Mucosa of descending colon (tissue), 3 donors: ENCODE data around the gene DYDC1. TPM values are rescaled to one million over a fixed set of nuclear protein-coding genes. Genes with fewer than 3 reads are reported as not detected.
"Not testable (repeated sequence)": the region's sequence is repeated elsewhere in the genome, so short reads cannot be mapped to it uniquely, and the experiment has no call there.

Source experiments
- ATAC-seq: fragments of 200-7000 bp; cut with Tn5 transposase; one replicate; pipeline ENCODE4 v1.9.1; 2020; ENCODE audit warnings: mild to moderate bottlenecking, moderate library complexity
- DNase-seq, 3 donors: peaks; one replicate each; pipeline ENCODE4 v3.0.0-alpha.2; 2020
- H3K36me3 ChIP-seq: fragments of 200-600 bp; one replicate; pipeline ENCODE4 v1.8.0; 2021; ENCODE audit warnings: low read depth, mild to moderate bottlenecking
- H3K4me1 ChIP-seq: fragments of 200-600 bp; one replicate; pipeline ENCODE4 v1.8.0; 2021; ENCODE audit warnings: low read depth, mild to moderate bottlenecking
- H3K4me3 ChIP-seq: fragments of 200-600 bp; one replicate; pipeline ENCODE4 v1.8.0; 2021; ENCODE audit warnings: mild to moderate bottlenecking
- H3K9me3 ChIP-seq: fragments of 200-600 bp; one replicate; pipeline ENCODE4 v1.8.0; 2021; ENCODE audit warnings: mild to moderate bottlenecking
- CTCF ChIP-seq: fragments of 200-600 bp; IDR thresholded peaks from one replicate; pipeline ENCODE4 v1.8.0; 2022; ENCODE audit warnings: antibody characterized with exemption, mild to moderate bottlenecking
- intact Hi-C, 2 donors: fragments of 100-400 bp; cut with DNase I in 1 of 2; cut with micrococcal nuclease in 1 of 2; formaldehyde crosslinking; loops; one replicate each; pipeline versions ENCODE4 v1.11.0 to v1.11.1; 2022; cut with DNase I, micrococcal nuclease
- total RNA-seq, 3 donors: library from RNA; stranded (reverse); fragmentation: NEBNext Ultra II Directional in 2 of 3; extraction: Animal tissue kit (Norgen Biotek cat#: 25700) in 2 of 3; gene quantifications; one replicate each; pipeline versions ENCODE4 v1.2.1 to v1.2.4, GENCODE V29; 2021 to 2023
- donor health status: DM: no; HTN: no; CAD: no; lungs with moderate emphysema.
- donor health status: DM: no; HTN: no; CAD: no.
- donor health status: DM: no; HTN: yes; CAD: no.

DYDC1 gene
- total RNA-seq, 3 donors from 2014 or later = not detected

- H3K4me3 ChIP-seq = no peak overlapping the region
- no peaks in the 10 kb centered on the region for H3K9me3 ChIP-seq
- no peak for ATAC-seq
- H3K4me1 ChIP-seq = no peaks in the 10 kb centered on the region
- intact Hi-C loops = no loop called here
- no peaks in the 10 kb centered on the region for H3K36me3 ChIP-seq
- no peak for DNase-seq
- TF ChIP-seq CTCF = no peak
Measured at GRCh38 chr10:80315391-80315790, 41.2 kb downstream of the DYDC1 start.

GRCh38 chr10:80313523-80313922 is 43.0 kb downstream of the DYDC1 start:
- no peak overlapping the region for H3K4me3 ChIP-seq
- ATAC-seq (no peak), DNase-seq (no peak)
- no peaks in the 10 kb centered on the region for H3K4me1 ChIP-seq
- no peak for TF ChIP-seq CTCF
- H3K9me3 ChIP-seq = no peaks in the 10 kb centered on the region
- H3K36me3 ChIP-seq = no peaks in the 10 kb centered on the region
- intact Hi-C loops = no loop called here

GRCh38 chr10:80305989-80306388 is 50.6 kb downstream of the DYDC1 start:
- H3K4me3 ChIP-seq, intact Hi-C loops, H3K9me3 ChIP-seq, ATAC-seq, H3K4me1 ChIP-seq, H3K36me3 ChIP-seq, DNase-seq: not testable (repeated sequence)

GRCh38 chr10:80296942-80297341 is 59.6 kb downstream of the DYDC1 start:
- ATAC-seq = no peak
- no peak for DNase-seq
- H3K4me1 ChIP-seq = no peaks in the 10 kb centered on the region
- no peak overlapping the region for H3K4me3 ChIP-seq
- TF ChIP-seq CTCF = no peak
- intact Hi-C loops = no loop called here
- no peaks in the 10 kb centered on the region for H3K9me3 ChIP-seq
- no peaks in the 10 kb centered on the region for H3K36me3 ChIP-seq

- TF ChIP-seq CTCF = no peak
- DNase-seq = no peak
- Histone ChIP-seq H3K4me3 (no peak overlapping the region), H3K9me3 (no peaks in the 10 kb centered on the region), H3K36me3 (no peaks in the 10 kb centered on the region), H3K4me1 (peaks cover 9% of the 10 kb centered on the region)
- ATAC-seq = no peak
- intact Hi-C loops = no loop called here
Measured at GRCh38 chr10:80292607-80293239, 63.8 kb downstream of the DYDC1 start.

GRCh38 chr10:80290474-80291220 is 65.9 kb downstream of the DYDC1 start:
- Histone ChIP-seq H3K36me3 (no peaks in the 10 kb centered on the region), H3K4me1 (peaks cover 9% of the 10 kb centered on the region), H3K4me3 (no peak overlapping the region), H3K9me3 (no peaks in the 10 kb centered on the region)
- ATAC-seq = peak; percentile 40
- DNase-seq = no peak
- no peak for TF ChIP-seq CTCF
- intact Hi-C loops = no loop called here
